Stimulated activated naive CD8-positive, alpha-beta T cell treated with anti-CD3 and anti-CD28 coated beads, Interleukin-15, amount 100 ng/mL, for 72 hours (primary cell): ENCODE data around the gene SAMD11.
"Not testable (repeated sequence)": the region's sequence is repeated elsewhere in the genome, so short reads cannot be mapped to it uniquely, and the experiment has no call there.

Experiments used
- ATAC-seq: fragments of 150-1000 bp; cut with Tn5 transposase; 2 replicates; pipeline ENCODE4 v1.10.0; 2021; ENCODE audit warnings: mild to moderate bottlenecking, moderate library complexity
- DNase-seq, 2 donors: peaks; one replicate each; pipeline ENCODE4 v3.0.0; 2021 to 2022
- H3K27ac Mint-ChIP-seq, 2 donors: one replicate each; pipeline ENCODE4 v1.8.0; 2022; ENCODE audit warnings: mild to moderate bottlenecking in 2 of 2, mixed read lengths in 2 of 2, moderate library complexity in 2 of 2
- H3K27me3 Mint-ChIP-seq: one replicate; pipeline ENCODE4 v1.8.0; 2022; ENCODE audit warnings: mixed read lengths
- H3K4me1 Mint-ChIP-seq: one replicate; pipeline ENCODE4 v1.8.0; 2022; ENCODE audit warnings: mild to moderate bottlenecking, mixed read lengths
- H3K4me3 Mint-ChIP-seq, 2 donors: one replicate each; pipeline ENCODE4 v1.8.0; 2022; ENCODE audit warnings: mild to moderate bottlenecking in 2 of 2, mixed read lengths in 2 of 2, moderate library complexity in 1 of 2
- H3K9me3 Mint-ChIP-seq, 2 donors: one replicate each; pipeline ENCODE4 v1.8.0; 2022; ENCODE audit warnings: mixed read lengths in 2 of 2

SAMD11 gene

DNA sequence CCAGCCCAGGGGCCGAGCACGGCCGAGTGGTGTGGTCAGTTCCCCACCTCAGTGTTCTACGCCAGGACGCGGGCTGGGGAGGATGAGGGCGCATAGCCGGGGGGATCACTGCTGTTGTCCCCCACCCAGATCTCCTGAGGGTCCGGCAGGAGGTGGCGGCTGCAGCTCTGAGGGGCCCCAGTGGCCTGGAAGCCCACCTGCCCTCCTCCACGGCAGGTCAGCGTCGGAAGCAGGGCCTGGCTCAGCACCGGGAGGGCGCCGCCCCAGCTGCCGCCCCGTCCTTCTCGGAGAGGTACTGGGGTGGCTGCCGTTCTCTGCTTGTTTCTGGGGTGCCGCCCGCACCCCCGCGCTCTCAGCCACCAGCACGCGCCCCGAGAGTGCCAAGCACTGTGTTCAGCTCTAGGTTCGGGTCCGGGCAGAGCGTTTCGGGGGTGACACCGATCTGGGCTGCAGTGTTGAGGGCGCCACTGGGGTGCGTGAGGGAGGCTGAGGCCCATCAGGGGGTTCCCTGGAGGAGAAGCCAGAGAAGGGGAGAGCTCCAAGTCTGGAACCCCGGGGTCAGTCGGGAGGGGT is 17.4 kb downstream of the SAMD11 start:
- H3K4me3 Mint-ChIP-seq = peak overlapping the region; percentile 77 to 86
- ATAC-seq (peak; percentile 1), DNase-seq (no peak)
- peaks cover 23% of the 10 kb centered on the region for H3K4me1 Mint-ChIP-seq
- H3K9me3 Mint-ChIP-seq = no peaks in the 10 kb centered on the region
- H3K27ac Mint-ChIP-seq = peak overlapping the region in 1 of 2 donors; percentile 85
- H3K27me3 Mint-ChIP-seq = peaks cover 57% of the 10 kb centered on the region

- H3K27ac Mint-ChIP-seq = no peak overlapping the region
- peak overlapping the region; percentile 77 to 86 for H3K4me3 Mint-ChIP-seq
- H3K4me1 Mint-ChIP-seq = peaks cover 23% of the 10 kb centered on the region
- peaks cover 53% of the 10 kb centered on the region for H3K27me3 Mint-ChIP-seq
- ATAC-seq (peak; percentile 25), DNase-seq (peak in 1 of 2 donors; percentile 45)
- H3K9me3 Mint-ChIP-seq = no peaks in the 10 kb centered on the region
Observed at GRCh38 chr1:941588-942383, 18.1 kb downstream of the SAMD11 start.

- Mint-ChIP-seq H3K27me3 (peaks cover 47% of the 10 kb centered on the region), H3K4me3 (peak overlapping the region in 1 of 2 donors; percentile 29), H3K9me3 (no peaks in the 10 kb centered on the region), H3K4me1 (peaks cover 23% of the 10 kb centered on the region), H3K27ac (no peak overlapping the region)
- DNase-seq (no peak), ATAC-seq (peak; percentile 16)
Observed at GRCh38 chr1:942411-942821, 18.7 kb downstream of the SAMD11 start.

GRCh38 chr1:942864-943533 is 19.3 kb downstream of the SAMD11 start:
- Mint-ChIP-seq H3K4me3 (no peak overlapping the region), H3K27ac (no peak overlapping the region), H3K27me3 (peaks cover 41% of the 10 kb centered on the region), H3K9me3 (no peaks in the 10 kb centered on the region), H3K4me1 (peaks cover 23% of the 10 kb centered on the region)
- DNase-seq (no peak), ATAC-seq (no peak)

GRCh38 chr1:943545-944340 is 20.0 kb downstream of the SAMD11 start:
- Mint-ChIP-seq H3K27me3 (peaks cover 34% of the 10 kb centered on the region), H3K27ac (no peak overlapping the region), H3K9me3 (no peaks in the 10 kb centered on the region), H3K4me3 (no peak overlapping the region), H3K4me1 (peaks cover 23% of the 10 kb centered on the region)
- ATAC-seq (no peak), DNase-seq (no peak)

DNA sequence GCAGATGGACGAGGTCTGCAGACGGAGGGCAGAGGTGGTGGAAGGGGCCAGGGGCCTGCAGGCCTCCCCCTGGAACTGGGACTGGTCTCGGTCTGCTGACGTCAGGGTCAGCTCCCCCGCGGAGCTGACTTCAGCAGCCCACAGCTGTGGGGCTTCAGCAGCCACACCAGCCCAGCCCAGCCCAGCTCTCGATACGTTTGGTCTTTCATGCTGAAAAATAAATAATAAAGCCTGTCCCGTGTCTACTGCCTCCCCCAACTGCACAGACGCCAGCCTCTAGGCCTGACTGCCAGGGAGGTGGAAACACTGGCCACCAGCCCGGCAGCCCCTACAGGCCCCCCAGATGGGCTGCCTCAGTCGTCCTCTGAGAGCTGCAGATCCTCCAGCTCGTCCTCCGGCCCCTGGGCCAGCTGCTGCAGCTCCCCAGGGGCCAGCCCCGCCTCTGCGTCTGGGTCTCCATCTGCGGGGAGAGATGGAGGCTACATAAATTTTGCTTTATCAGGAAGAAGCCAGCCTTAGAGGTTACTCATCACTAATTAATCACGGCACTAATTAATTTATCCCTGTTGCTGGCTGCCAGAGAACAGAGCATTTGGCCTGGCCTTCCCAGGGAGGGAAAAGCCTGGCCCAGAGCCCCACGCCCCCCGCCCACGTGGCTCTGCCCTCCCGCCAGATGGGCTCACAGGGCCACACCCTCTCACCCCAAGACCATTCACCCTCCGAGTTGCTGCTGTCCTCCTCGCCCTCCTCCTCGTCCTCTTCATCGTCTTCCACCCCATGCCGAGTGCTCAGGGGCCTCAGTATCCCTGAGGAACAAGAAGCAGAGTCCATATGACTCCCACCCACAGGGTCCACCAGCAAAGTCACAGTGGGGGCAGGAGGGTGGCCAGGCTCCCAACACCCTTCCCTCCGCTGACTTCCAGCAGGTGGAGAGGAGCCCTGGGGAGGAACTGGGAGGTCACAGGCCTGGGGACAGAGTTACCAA is 20.9 kb downstream of the SAMD11 start:
- H3K27ac Mint-ChIP-seq = no peak overlapping the region
- H3K4me3 Mint-ChIP-seq = no peak overlapping the region
- no peak for DNase-seq
- no peaks in the 10 kb centered on the region for H3K9me3 Mint-ChIP-seq
- ATAC-seq = no peak
- peaks cover 23% of the 10 kb centered on the region for H3K4me1 Mint-ChIP-seq
- peaks cover 25% of the 10 kb centered on the region for H3K27me3 Mint-ChIP-seq

- Mint-ChIP-seq H3K27ac (no peak overlapping the region), H3K9me3 (no peaks in the 10 kb centered on the region), H3K4me1 (peaks cover 19% of the 10 kb centered on the region), H3K27me3 (peaks cover 15% of the 10 kb centered on the region), H3K4me3 (no peak overlapping the region)
- ATAC-seq (no peak), DNase-seq (no peak)
Observed at GRCh38 chr1:945688-946556, 22.2 kb downstream of the SAMD11 start.

DNA sequence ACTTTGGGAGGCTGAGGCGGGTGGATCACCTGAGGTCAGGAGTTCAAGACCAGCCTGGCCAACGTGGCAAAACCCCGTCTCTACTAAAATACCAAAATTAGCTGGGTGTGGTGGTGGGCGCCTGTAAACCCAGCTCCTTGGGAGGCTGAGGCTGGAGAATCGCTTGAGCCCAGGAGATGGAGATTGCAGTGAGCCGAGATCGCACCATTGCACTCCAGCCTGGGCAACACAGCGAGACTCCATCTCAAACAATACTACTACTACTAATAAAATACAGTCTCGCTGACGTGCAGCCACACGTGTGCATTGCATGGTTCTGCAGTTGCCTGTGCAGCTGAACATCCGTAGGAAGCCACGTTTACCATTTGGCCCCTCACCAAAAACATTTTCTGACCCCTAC is 23.1 kb downstream of the SAMD11 start:
- ATAC-seq, H3K27ac Mint-ChIP-seq, H3K9me3 Mint-ChIP-seq, H3K27me3 Mint-ChIP-seq, H3K4me3 Mint-ChIP-seq, DNase-seq: not testable (repeated sequence)
- H3K4me1 Mint-ChIP-seq = peaks cover 12% of the 10 kb centered on the region

GRCh38 chr1:947958-948357 is 24.2 kb downstream of the SAMD11 start:
- ATAC-seq (no peak), DNase-seq (no peak)

GRCh38 chr1:950268-950667 is 26.5 kb downstream of the SAMD11 start:
- H3K27ac Mint-ChIP-seq = no peak overlapping the region
- no peak for ATAC-seq
- H3K9me3 Mint-ChIP-seq = no peaks in the 10 kb centered on the region
- no peak for DNase-seq
- no peak overlapping the region for H3K4me3 Mint-ChIP-seq
- no peaks in the 10 kb centered on the region for H3K27me3 Mint-ChIP-seq
- H3K4me1 Mint-ChIP-seq = peaks cover 11% of the 10 kb centered on the region

More at GRCh38 chr1:947958-948357, 24.2 kb downstream of the SAMD11 start:
- Mint-ChIP-seq H3K4me3 (no peak overlapping the region), H3K27ac (no peak overlapping the region), H3K27me3 (peaks cover 5% of the 10 kb centered on the region), H3K4me1 (peaks cover 11% of the 10 kb centered on the region), H3K9me3 (no peaks in the 10 kb centered on the region)

GRCh38 chr1:950881-951280 is 27.2 kb downstream of the SAMD11 start:
- Mint-ChIP-seq H3K9me3 (no peaks in the 10 kb centered on the region), H3K4me3 (no peak overlapping the region), H3K4me1 (peaks cover 6% of the 10 kb centered on the region), H3K27me3 (no peaks in the 10 kb centered on the region), H3K27ac (no peak overlapping the region)
- DNase-seq (no peak), ATAC-seq (no peak)

GRCh38 chr1:951364-951763 is 27.6 kb downstream of the SAMD11 start:
- H3K4me3 Mint-ChIP-seq = no peak overlapping the region
- no peak overlapping the region for H3K27ac Mint-ChIP-seq
- peaks cover 6% of the 10 kb centered on the region for H3K4me1 Mint-ChIP-seq
- DNase-seq (no peak), ATAC-seq (no peak)
- H3K27me3 Mint-ChIP-seq = no peaks in the 10 kb centered on the region
- H3K9me3 Mint-ChIP-seq = no peaks in the 10 kb centered on the region

DNA sequence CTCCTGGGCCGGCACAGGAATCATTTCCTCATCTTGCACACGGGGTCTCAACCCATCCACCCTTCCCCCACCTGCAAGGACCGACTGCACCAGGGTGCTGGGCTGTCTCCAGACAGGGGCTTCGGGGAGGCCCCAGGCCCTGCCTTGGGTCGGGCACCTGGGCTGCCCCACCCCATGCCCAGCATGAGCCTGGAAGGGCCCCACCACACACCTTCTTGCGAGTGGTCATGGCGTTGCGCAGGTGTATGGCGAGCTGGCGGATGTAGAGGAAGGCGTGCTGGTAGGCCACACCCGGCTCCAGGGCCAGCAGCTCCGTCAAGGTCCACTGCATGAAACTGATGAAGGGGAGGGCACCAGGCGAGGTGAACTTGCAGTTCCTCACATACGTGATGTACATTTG is 28.5 kb downstream of the SAMD11 start:
- no peak overlapping the region for H3K4me3 Mint-ChIP-seq
- no peak for DNase-seq

GRCh38 chr1:952603-953002 is 28.9 kb downstream of the SAMD11 start:
- Mint-ChIP-seq H3K4me3 (no peak overlapping the region), H3K9me3 (no peaks in the 10 kb centered on the region), H3K27me3 (no peaks in the 10 kb centered on the region), H3K27ac (no peak overlapping the region), H3K4me1 (peaks cover 18% of the 10 kb centered on the region)
- no peak for ATAC-seq
- no peak for DNase-seq

More for the DNA sequence above, 28.5 kb downstream of the SAMD11 start:
- Mint-ChIP-seq H3K9me3 (no peaks in the 10 kb centered on the region), H3K27me3 (no peaks in the 10 kb centered on the region), H3K27ac (no peak overlapping the region), H3K4me1 (peaks cover 14% of the 10 kb centered on the region)
- ATAC-seq = no peak
